ENCODE data around the gene ACIN1.

- TF ChIP-seq CTCF (IDR thresholded peaks at IDR 0.05) (no peak), POLR2A (IDR thresholded peaks at IDR 0.05) (no peak), EP300 (IDR thresholded peaks at IDR 0.05) (no peak)
Measured at GRCh38 chr14:23025151-23025814, 69.7 kb downstream of the ACIN1 start.

Measured in ovary (tissue), 3 donors.